Type B pancreatic cell (in vitro differentiated cells): ENCODE data around the gene FTL. TPM values are rescaled to one million over a fixed set of nuclear protein-coding genes. Genes with fewer than 3 reads are reported as not detected.
"Not testable (repeated sequence)": the region's sequence is repeated elsewhere in the genome, so short reads cannot be mapped to it uniquely, and the experiment has no call there.

Source experiments
- DNase-seq: peaks from one replicate; pipeline ENCODE4 v3.0.0; 2021; ENCODE audit warnings: mixed read lengths; ENCODE audit not compliant: unreplicated experiment; ENCODE audit errors: extremely low spot score
- H3K27ac Mint-ChIP-seq: 2 replicates; pipeline ENCODE4 v1.8.0; 2021; ENCODE audit warnings: mild to moderate bottlenecking, mixed read lengths
- H3K27me3 Mint-ChIP-seq: 2 replicates; pipeline ENCODE4 v1.8.0; 2021; ENCODE audit warnings: mixed read lengths
- H3K36me3 Mint-ChIP-seq: 2 replicates; pipeline ENCODE4 v1.8.0; 2021; ENCODE audit warnings: mixed read lengths
- H3K4me1 Mint-ChIP-seq: one replicate; pipeline ENCODE4 v1.8.0; 2021; ENCODE audit warnings: mixed read lengths; ENCODE audit not compliant: unreplicated experiment
- H3K4me3 Mint-ChIP-seq: 2 replicates; pipeline ENCODE4 v1.8.0; 2021; ENCODE audit warnings: mild to moderate bottlenecking, mixed read lengths
- H3K9me3 Mint-ChIP-seq: 2 replicates; pipeline ENCODE4 v1.8.0; 2021; ENCODE audit warnings: mixed read lengths
- long read RNA-seq: library from polyadenylated mRNA; unstranded; transcript quantifications from one replicate; pipeline ENCODE4 v2.0.0, GENCODE V29; 2020
- total RNA-seq: library from RNA; stranded (reverse); gene quantifications from 2 replicates; pipeline ENCODE4 v1.2.1, GENCODE V29; 2021; ENCODE audit warnings: low replicate concordance
- TF ChIP-seq, protein P1 (sequence below): fragments of 200-600 bp; sonication (generic); conservative IDR thresholded peaks from 2 replicates; pipeline ENCODE4 v1.5.0; 2021; ENCODE audit warnings: antibody characterized with exemption, mild to moderate bottlenecking

The FTL gene
- 1,657 and 2,039 TPM in 2 replicates for total RNA-seq
- long read RNA-seq, transcript FTL-201 (4 exons, 878 nt) = major isoform, 3,725 of 3,759 reads
- long read RNA-seq, partial matches to known transcripts = 5 of 3,759 reads
- long read RNA-seq, other reads (novel, unspliced or antisense) = 29 of 3,759 reads

DNA sequence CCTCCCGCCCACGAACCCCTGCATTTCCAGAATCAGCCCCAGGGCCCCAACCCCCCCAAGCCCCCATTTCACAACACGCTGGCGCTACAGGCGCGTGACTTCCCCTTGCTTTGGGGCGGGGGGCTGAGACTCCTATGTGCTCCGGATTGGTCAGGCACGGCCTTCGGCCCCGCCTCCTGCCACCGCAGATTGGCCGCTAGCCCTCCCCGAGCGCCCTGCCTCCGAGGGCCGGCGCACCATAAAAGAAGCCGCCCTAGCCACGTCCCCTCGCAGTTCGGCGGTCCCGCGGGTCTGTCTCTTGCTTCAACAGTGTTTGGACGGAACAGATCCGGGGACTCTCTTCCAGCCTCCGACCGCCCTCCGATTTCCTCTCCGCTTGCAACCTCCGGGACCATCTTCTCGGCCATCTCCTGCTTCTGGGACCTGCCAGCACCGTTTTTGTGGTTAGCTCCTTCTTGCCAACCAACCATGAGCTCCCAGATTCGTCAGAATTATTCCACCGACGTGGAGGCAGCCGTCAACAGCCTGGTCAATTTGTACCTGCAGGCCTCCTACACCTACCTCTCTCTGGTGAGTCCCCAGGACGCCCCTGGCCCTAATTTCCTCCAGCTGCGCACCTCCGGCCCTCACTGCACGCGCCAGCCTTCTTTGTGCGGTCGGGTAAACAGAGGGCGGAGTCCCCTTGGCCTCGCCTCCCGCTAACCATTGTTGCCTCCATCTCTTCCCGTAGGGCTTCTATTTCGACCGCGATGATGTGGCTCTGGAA lies at the start of gene FTL:
Gene FTL, plus strand, starts transcription at position 270 of the 766 bp plus-strand sequence. Its CDS starts 199 bp downstream, at position 469.
- Mint-ChIP-seq H3K4me3 (peak within 1 kb of the TSS; percentile 98), H3K27me3 (peaks cover 3% of the 10 kb centered on the region), H3K36me3 (peaks cover 22% of the 10 kb centered on the region), H3K4me1 (peaks cover 31% of the 10 kb centered on the region), H3K27ac (peak within 1 kb of the TSS; percentile 97), H3K9me3 (no peaks in the 10 kb centered on the region)
- TF ChIP-seq, protein P1, sequence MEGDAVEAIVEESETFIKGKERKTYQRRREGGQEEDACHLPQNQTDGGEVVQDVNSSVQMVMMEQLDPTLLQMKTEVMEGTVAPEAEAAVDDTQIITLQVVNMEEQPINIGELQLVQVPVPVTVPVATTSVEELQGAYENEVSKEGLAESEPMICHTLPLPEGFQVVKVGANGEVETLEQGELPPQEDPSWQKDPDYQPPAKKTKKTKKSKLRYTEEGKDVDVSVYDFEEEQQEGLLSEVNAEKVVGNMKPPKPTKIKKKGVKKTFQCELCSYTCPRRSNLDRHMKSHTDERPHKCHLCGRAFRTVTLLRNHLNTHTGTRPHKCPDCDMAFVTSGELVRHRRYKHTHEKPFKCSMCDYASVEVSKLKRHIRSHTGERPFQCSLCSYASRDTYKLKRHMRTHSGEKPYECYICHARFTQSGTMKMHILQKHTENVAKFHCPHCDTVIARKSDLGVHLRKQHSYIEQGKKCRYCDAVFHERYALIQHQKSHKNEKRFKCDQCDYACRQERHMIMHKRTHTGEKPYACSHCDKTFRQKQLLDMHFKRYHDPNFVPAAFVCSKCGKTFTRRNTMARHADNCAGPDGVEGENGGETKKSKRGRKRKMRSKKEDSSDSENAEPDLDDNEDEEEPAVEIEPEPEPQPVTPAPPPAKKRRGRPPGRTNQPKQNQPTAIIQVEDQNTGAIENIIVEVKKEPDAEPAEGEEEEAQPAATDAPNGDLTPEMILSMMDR = no peak
- peak; percentile 93 for DNase-seq

DNA sequence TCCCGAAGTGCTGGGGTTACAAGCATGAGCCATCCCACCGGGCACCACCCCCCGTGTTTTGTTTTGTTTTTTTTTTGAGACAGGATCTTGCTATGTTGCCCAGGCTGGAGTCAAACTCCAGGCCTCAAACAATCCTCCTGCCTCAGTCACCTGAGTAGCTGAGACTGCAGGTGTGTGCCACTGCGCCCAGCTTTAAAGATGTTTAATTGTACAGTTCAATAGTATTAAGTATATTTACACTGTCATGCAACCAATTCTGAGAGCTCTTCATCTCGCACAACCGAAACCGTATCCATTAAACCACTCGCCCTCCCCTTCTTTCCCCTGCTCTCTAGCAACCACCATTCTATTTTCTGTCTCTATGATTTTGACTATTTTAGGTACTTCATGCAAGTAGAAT lies 49.4 kb upstream of the FTL start:
- Mint-ChIP-seq H3K27ac (no peak overlapping the region), H3K36me3 (peaks cover 24% of the 10 kb centered on the region), H3K4me1 (no peaks in the 10 kb centered on the region), H3K4me3 (no peak overlapping the region), H3K9me3 (no peaks in the 10 kb centered on the region), H3K27me3 (no peaks in the 10 kb centered on the region)
- no peak for DNase-seq
- TF ChIP-seq, protein P1 = no peak

DNA sequence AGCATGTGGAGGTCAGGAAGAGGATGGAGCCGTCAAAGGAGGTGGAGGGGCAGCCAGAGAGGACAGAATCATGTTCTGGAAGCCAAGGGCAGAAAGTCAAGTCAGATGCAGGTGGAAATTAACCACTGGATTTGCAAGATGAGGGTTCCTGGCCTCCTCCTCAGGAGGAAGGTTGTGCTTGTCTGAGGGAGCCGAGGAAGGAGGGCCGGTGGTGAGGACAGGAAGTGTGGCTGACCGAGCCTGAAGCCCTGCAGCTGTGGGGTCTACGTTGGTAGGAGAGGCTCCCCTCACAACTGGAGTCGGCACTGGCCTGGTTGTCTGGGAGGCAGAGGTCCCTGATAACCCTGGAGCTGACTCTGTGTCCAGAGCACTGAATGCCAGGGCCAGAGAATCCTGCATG lies 47.0 kb upstream of the FTL start:
- TF ChIP-seq, protein P1 = no peak
- no peak overlapping the region for H3K27ac Mint-ChIP-seq
- no peak for DNase-seq
- H3K27me3 Mint-ChIP-seq = no peaks in the 10 kb centered on the region
- H3K4me1 Mint-ChIP-seq = no peaks in the 10 kb centered on the region
- no peaks in the 10 kb centered on the region for H3K9me3 Mint-ChIP-seq
- H3K36me3 Mint-ChIP-seq = peaks cover 16% of the 10 kb centered on the region
- H3K4me3 Mint-ChIP-seq = no peak overlapping the region

DNA sequence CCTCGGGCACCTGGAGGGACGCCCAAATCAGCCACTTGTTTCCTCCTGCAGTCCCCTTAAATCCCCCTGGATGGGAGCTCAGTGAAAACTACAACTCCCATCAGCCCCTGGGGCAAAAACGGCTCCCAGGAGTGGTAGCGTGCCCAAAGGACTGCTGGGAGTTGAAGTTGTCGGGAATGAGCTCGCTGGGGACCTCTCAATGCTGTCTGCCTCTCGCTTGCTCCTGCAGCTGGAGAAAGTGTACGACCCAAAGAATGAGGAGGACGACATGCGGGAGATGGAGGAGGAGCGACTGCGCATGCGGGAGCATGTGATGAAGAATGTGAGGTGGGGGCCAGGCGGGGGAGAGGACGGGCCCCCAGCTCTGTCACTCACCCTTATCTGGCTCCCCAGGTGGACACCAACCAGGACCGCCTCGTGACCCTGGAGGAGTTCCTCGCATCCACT lies 46.3 kb upstream of the FTL start:
- no peak overlapping the region for H3K4me3 Mint-ChIP-seq
- no peaks in the 10 kb centered on the region for H3K27me3 Mint-ChIP-seq
- H3K4me1 Mint-ChIP-seq = no peaks in the 10 kb centered on the region
- no peak for DNase-seq
- TF ChIP-seq, protein P1 = no peak
- H3K27ac Mint-ChIP-seq = no peak overlapping the region
- H3K36me3 Mint-ChIP-seq = peaks cover 16% of the 10 kb centered on the region
- H3K9me3 Mint-ChIP-seq = no peaks in the 10 kb centered on the region

DNA sequence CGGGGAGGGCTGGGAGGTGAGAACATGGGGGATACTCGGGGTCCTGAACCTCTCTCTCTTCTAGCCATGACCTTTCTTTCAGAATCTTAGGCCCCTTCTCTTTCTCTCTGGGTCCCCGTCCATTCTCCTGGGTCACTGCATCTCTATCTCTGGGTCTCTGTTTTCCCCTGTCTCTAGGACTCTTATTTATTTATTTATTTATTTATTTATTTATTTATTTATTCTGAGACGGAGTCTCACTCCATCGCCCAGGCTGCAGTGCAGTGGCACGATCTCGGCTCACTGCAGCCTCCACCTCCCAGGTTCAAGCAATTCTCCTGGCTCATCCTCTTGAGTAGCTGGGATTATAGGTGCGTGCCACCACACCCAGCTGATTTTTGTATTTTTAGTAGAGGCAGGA lies 45.8 kb upstream of the FTL start:
- H3K27ac Mint-ChIP-seq, H3K9me3 Mint-ChIP-seq, H3K27me3 Mint-ChIP-seq, H3K4me3 Mint-ChIP-seq, DNase-seq, H3K4me1 Mint-ChIP-seq: not testable (repeated sequence)
- H3K36me3 Mint-ChIP-seq = peaks cover 14% of the 10 kb centered on the region

DNA sequence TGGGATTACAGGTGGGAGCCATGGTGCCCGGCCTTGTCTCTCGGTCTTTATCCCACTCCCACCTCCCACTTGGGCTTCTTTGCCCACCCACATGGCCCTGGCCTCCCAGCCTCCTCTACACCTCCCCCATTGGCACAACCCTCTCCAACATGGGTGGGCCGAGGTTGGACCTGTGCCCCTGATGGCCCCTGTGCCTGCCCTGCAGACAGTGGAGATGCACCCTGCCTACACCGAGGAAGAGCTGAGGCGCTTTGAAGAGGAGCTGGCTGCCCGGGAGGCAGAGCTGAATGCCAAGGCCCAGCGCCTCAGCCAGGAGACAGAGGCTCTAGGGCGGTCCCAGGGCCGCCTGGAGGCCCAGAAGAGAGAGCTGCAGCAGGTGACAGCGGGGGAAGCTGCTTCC lies 44.2 kb upstream of the FTL start:
- H3K27me3 Mint-ChIP-seq = no peaks in the 10 kb centered on the region
- TF ChIP-seq, protein P1 = no peak
- H3K27ac Mint-ChIP-seq = no peak overlapping the region
- no peaks in the 10 kb centered on the region for H3K9me3 Mint-ChIP-seq
- peaks cover 8% of the 10 kb centered on the region for H3K36me3 Mint-ChIP-seq
- no peak overlapping the region for H3K4me3 Mint-ChIP-seq
- DNase-seq = no peak
- no peaks in the 10 kb centered on the region for H3K4me1 Mint-ChIP-seq
